Measurements from ENCODE around the gene MROH2A. TPM values are rescaled to one million over a fixed set of nuclear protein-coding genes. Genes with fewer than 3 reads are reported as not detected.

The MROH2A gene
- total RNA-seq, 1 donor from 2014 or later: not detected

DNA sequence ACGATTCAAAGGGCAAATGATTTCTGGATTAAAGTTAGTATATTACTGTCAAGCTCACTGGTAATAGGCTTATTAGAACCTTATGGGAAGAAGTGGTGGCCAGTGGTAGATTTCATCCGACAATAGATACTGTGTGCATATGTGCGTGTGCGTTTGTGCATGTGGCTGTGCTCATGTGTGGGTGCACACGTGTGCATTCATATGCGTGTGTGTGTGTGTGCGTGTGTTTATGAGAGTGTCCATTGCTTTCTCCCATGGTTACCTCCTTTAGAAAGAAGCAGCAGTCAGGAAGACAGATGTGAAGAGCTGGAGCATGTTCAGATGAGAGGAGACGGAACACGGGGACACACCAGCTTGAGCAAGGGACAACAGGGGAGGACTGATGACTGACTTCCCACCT, 8.9 kb upstream of the MROH2A start:
- DNase-seq (ENCODE audit: low spot score): no peak
- Mint-ChIP-seq H3K4me1 (ENCODE audit: low read depth) (peaks cover 4% of the 10 kb centered on the region), H3K9me3 (ENCODE audit: low read depth) (no peaks in the 10 kb centered on the region), H3K27me3 (ENCODE audit: low read depth) (peaks cover 21% of the 10 kb centered on the region), H3K36me3 (ENCODE audit: low read depth) (peaks cover 1% of the 10 kb centered on the region), H3K27ac (ENCODE audit: unreplicated experiment) (no peak overlapping the region), H3K4me3 (ENCODE audit: unreplicated experiment) (no peak overlapping the region)
- TF ChIP-seq, protein P1, sequence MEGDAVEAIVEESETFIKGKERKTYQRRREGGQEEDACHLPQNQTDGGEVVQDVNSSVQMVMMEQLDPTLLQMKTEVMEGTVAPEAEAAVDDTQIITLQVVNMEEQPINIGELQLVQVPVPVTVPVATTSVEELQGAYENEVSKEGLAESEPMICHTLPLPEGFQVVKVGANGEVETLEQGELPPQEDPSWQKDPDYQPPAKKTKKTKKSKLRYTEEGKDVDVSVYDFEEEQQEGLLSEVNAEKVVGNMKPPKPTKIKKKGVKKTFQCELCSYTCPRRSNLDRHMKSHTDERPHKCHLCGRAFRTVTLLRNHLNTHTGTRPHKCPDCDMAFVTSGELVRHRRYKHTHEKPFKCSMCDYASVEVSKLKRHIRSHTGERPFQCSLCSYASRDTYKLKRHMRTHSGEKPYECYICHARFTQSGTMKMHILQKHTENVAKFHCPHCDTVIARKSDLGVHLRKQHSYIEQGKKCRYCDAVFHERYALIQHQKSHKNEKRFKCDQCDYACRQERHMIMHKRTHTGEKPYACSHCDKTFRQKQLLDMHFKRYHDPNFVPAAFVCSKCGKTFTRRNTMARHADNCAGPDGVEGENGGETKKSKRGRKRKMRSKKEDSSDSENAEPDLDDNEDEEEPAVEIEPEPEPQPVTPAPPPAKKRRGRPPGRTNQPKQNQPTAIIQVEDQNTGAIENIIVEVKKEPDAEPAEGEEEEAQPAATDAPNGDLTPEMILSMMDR (IDR thresholded peaks at IDR 0.05): no peak

DNA sequence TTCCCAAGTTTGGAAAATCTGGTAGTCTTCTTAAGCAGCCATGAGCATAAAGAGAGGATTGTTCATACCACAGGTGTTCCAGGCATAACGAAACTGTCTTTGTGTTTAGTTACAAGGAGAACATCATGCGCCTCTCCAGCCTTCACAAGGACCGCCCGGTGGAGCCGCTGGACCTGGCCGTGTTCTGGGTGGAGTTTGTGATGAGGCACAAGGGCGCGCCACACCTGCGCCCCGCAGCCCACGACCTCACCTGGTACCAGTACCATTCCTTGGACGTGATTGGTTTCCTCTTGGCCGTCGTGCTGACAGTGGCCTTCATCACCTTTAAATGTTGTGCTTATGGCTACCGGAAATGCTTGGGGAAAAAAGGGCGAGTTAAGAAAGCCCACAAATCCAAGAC, 6.0 kb upstream of the MROH2A start:
- DNase-seq (ENCODE audit: low spot score): no peak
- Mint-ChIP-seq H3K27ac (ENCODE audit: unreplicated experiment) (no peak overlapping the region), H3K9me3 (ENCODE audit: low read depth) (peaks cover 6% of the 10 kb centered on the region), H3K4me3 (ENCODE audit: unreplicated experiment) (no peak overlapping the region), H3K4me1 (ENCODE audit: low read depth) (no peaks in the 10 kb centered on the region), H3K27me3 (ENCODE audit: low read depth) (peaks cover 19% of the 10 kb centered on the region), H3K36me3 (ENCODE audit: low read depth) (peaks cover 1% of the 10 kb centered on the region)
- TF ChIP-seq, protein P1 (IDR thresholded peaks at IDR 0.05): no peak

DNA sequence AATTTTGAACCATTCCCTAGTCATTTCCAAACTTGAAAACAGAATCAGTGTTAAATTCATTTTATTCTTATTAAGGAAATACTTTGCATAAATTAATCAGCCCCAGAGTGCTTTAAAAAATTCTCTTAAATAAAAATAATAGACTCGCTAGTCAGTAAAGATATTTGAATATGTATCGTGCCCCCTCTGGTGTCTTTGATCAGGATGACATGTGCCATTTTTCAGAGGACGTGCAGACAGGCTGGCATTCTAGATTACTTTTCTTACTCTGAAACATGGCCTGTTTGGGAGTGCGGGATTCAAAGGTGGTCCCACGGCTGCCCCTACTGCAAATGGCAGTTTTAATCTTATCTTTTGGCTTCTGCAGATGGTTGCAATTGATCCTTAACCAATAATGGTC, 5.5 kb upstream of the MROH2A start:
- DNase-seq (ENCODE audit: low spot score): no peak
- TF ChIP-seq, protein P1 (IDR thresholded peaks at IDR 0.05): peak; percentile 53
- peaks cover 1% of the 10 kb centered on the region for H3K36me3 Mint-ChIP-seq (ENCODE audit: low read depth)
- no peak overlapping the region for H3K27ac Mint-ChIP-seq (ENCODE audit: unreplicated experiment)
- no peaks in the 10 kb centered on the region for H3K4me1 Mint-ChIP-seq (ENCODE audit: low read depth)
- peaks cover 16% of the 10 kb centered on the region for H3K27me3 Mint-ChIP-seq (ENCODE audit: low read depth)
- H3K9me3 Mint-ChIP-seq (ENCODE audit: low read depth): peaks cover 6% of the 10 kb centered on the region
- H3K4me3 Mint-ChIP-seq (ENCODE audit: unreplicated experiment): no peak overlapping the region

DNA sequence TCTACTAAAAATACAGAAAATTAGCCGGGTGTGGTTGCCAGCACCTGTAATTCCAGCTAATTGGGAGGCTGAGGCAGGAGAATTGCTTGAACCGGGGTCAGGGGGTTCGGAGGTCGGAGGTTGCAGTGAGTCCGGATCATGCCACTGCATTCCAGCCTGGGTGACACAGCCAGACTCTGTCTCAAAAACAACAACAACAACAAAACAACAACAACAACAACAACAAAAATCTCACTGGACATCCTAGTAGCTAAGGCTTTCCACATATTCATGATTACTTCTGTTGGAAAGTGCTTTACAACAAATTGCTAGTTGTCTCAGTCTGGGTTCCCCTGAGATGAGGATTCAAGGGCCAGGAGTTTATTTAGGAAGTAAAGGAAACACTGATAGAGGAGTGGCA, 4.3 kb upstream of the MROH2A start:
- H3K27me3 Mint-ChIP-seq (ENCODE audit: low read depth): peaks cover 16% of the 10 kb centered on the region
- no peaks in the 10 kb centered on the region for H3K4me1 Mint-ChIP-seq (ENCODE audit: low read depth)
- H3K27ac Mint-ChIP-seq (ENCODE audit: unreplicated experiment): no peak overlapping the region
- no peak overlapping the region for H3K4me3 Mint-ChIP-seq (ENCODE audit: unreplicated experiment)
- TF ChIP-seq, protein P1 (IDR thresholded peaks at IDR 0.05): no peak
- peaks cover 10% of the 10 kb centered on the region for H3K9me3 Mint-ChIP-seq (ENCODE audit: low read depth)
- peaks cover 6% of the 10 kb centered on the region for H3K36me3 Mint-ChIP-seq (ENCODE audit: low read depth)
- DNase-seq (ENCODE audit: low spot score): no peak

DNA sequence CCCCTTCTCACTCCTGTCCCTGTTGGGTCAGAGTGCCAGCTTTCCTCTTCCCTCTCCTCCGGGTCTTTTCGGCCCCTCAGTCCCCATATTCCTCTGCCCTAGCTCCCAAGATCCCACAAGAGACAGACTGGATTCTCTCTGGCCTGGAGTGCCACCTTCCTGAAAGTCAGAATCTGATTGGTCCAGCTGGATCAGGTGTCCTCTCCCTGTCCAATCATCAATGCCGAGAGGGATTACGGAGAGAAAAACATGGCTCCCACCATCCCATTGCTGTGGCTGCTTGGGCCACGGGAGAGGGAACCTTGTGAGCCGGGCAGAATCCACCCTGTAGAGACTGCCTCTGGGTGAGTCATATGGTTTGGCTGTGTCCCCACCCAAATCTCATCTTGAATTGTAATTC, 2.7 kb upstream of the MROH2A start:
- TF ChIP-seq, protein P1 (IDR thresholded peaks at IDR 0.05): no peak
- Mint-ChIP-seq H3K4me3 (ENCODE audit: unreplicated experiment) (no peak overlapping the region), H3K9me3 (ENCODE audit: low read depth) (peaks cover 10% of the 10 kb centered on the region), H3K27ac (ENCODE audit: unreplicated experiment) (no peak overlapping the region), H3K36me3 (ENCODE audit: low read depth) (peaks cover 6% of the 10 kb centered on the region), H3K27me3 (ENCODE audit: low read depth) (peaks cover 19% of the 10 kb centered on the region), H3K4me1 (ENCODE audit: low read depth) (no peaks in the 10 kb centered on the region)
- DNase-seq (ENCODE audit: low spot score): no peak
